Renal cortical epithelial cell (primary cell): ENCODE measurements around the gene SLC38A2. TPM values are rescaled to one million over a fixed set of nuclear protein-coding genes. Genes with fewer than 3 reads are reported as not detected.
"Not testable (repeated sequence)": the region's sequence is repeated elsewhere in the genome, so short reads cannot be mapped to it uniquely, and the experiment has no call there.

ENCODE experiments used
- DNase-seq: peaks from one replicate; pipeline ENCODE4 v3.0.0-alpha.2; 2011; ENCODE audit warnings: low read depth
- total RNA-seq: library from RNA; depleted of rRNA; stranded (reverse); fragments of >200 nt; gene quantifications from 2 replicates; pipeline ENCODE4 v1.2.3, GENCODE V29; 2014

SLC38A2 gene
- total RNA-seq, 1 donor from 2014 or later, result 259 TPM

GRCh38 chr12:46360908-46361666 is 11.5 kb downstream of the SLC38A2 start:
- no peak for DNase-seq

- no peak for DNase-seq
Measured at GRCh38 chr12:46360370-46360769, 12.2 kb downstream of the SLC38A2 start.

GRCh38 chr12:46359667-46360280 is 12.8 kb downstream of the SLC38A2 start:
- DNase-seq, result no peak

- DNase-seq, result no peak
Measured at GRCh38 chr12:46358791-46359666, 13.5 kb downstream of the SLC38A2 start.

- DNase-seq, result no peak
Measured at GRCh38 chr12:46358325-46358700, 14.3 kb downstream of the SLC38A2 start.

- DNase-seq, result peak; percentile 38
Measured at GRCh38 chr12:46357438-46358324, 14.9 kb downstream of the SLC38A2 start.

- no peak for DNase-seq
Measured at GRCh38 chr12:46356655-46357437, 15.7 kb downstream of the SLC38A2 start.

GRCh38 chr12:46354802-46355199 is 17.8 kb downstream of the SLC38A2 start:
- peak; percentile 65 for DNase-seq

GRCh38 chr12:46354111-46354801 is 18.3 kb downstream of the SLC38A2 start:
- DNase-seq, result no peak

GRCh38 chr12:46351886-46352650 is 20.5 kb downstream of the SLC38A2 start:
- peak; percentile 47 for DNase-seq

GRCh38 chr12:46351138-46351537 is 21.4 kb downstream of the SLC38A2 start:
- DNase-seq, result no peak

GRCh38 chr12:46349253-46349652 is 23.3 kb downstream of the SLC38A2 start:
- DNase-seq, result no peak

- DNase-seq, result no peak
Measured at GRCh38 chr12:46343118-46343852, 29.3 kb downstream of the SLC38A2 start.

- DNase-seq, result peak; percentile 65
Measured at GRCh38 chr12:46342562-46343033, 30.0 kb downstream of the SLC38A2 start.

- DNase-seq, result no peak
Measured at GRCh38 chr12:46339051-46339450, 33.5 kb downstream of the SLC38A2 start.

- DNase-seq, result no peak
Measured at GRCh38 chr12:46332260-46332659, 40.3 kb downstream of the SLC38A2 start.

GRCh38 chr12:46325075-46325474 is 47.5 kb downstream of the SLC38A2 start:
- not testable (repeated sequence) for DNase-seq

- DNase-seq, result no peak
Measured at GRCh38 chr12:46320731-46321130, 51.8 kb downstream of the SLC38A2 start.
